ENCODE results near the gene RREB1. TPM values are rescaled to one million over a fixed set of nuclear protein-coding genes. Genes with fewer than 3 reads are reported as not detected.

The RREB1 gene
- total RNA-seq, 4 donors from 2014 or later = 56.2 to 102 (median 62.6) TPM

- no peak for DNase-seq (ENCODE audit: low spot score in 2 of 2)
- TF ChIP-seq CTCF (IDR thresholded peaks at IDR 0.05) (no peak), POLR2A (IDR thresholded peaks at IDR 0.05) (no peak), EP300 (IDR thresholded peaks at IDR 0.05) (no peak), POLR2AphosphoS5 (IDR thresholded peaks at IDR 0.05) (no peak)
- Histone ChIP-seq H3K4me1 (peaks cover 72% of the 10 kb centered on the region), H3K27me3 (no peaks in the 10 kb centered on the region), H3K27ac (peak overlapping the region; percentile 86), H3K36me3 (no peaks in the 10 kb centered on the region), H3K9me3 (no peaks in the 10 kb centered on the region), H3K4me3 (no peak overlapping the region)
- 59% methylated on average over 3 of the region's 3 CpGs for WGBS
Measured at GRCh38 chr6:7145585-7145884, 37.8 kb downstream of the RREB1 start.

GRCh38 chr6:7145885-7146828 lies 38.4 kb downstream of the RREB1 start:
- TF ChIP-seq EP300 (IDR thresholded peaks at IDR 0.05) (no peak), POLR2A (IDR thresholded peaks at IDR 0.05) (no peak), POLR2AphosphoS5 (IDR thresholded peaks at IDR 0.05) (peak in 2 of 3 donors; percentile 6 to 52)
- Histone ChIP-seq H3K27ac (peak overlapping the region; percentile 86), H3K9me3 (no peaks in the 10 kb centered on the region), H3K36me3 (no peaks in the 10 kb centered on the region), H3K4me3 (peak overlapping the region; percentile 7), H3K27me3 (no peaks in the 10 kb centered on the region), H3K4me1 (peaks cover 76% of the 10 kb centered on the region)
- peak in 1 of 2 donors; percentile 80 for DNase-seq (ENCODE audit: low spot score in 2 of 2)
- 25% methylated on average over 19 of the region's 19 CpGs for WGBS

GRCh38 chr6:7147051-7147671 lies 39.4 kb downstream of the RREB1 start:
- TF ChIP-seq EP300 (IDR thresholded peaks at IDR 0.05) = no peak
- no peak for TF ChIP-seq CTCF (IDR thresholded peaks at IDR 0.05)
- TF ChIP-seq POLR2A (IDR thresholded peaks at IDR 0.05) = no peak
- no peak for TF ChIP-seq POLR2AphosphoS5 (IDR thresholded peaks at IDR 0.05)
- Histone ChIP-seq H3K4me3 (no peak overlapping the region), H3K9me3 (no peaks in the 10 kb centered on the region), H3K4me1 (peaks cover 77% of the 10 kb centered on the region), H3K27me3 (no peaks in the 10 kb centered on the region), H3K36me3 (no peaks in the 10 kb centered on the region), H3K27ac (peak overlapping the region; percentile 86)
- no peak for DNase-seq (ENCODE audit: low spot score in 2 of 2)
- 38% methylated on average over 7 of the region's 7 CpGs for WGBS

GRCh38 chr6:7148100-7148822 lies 40.5 kb downstream of the RREB1 start:
- TF ChIP-seq POLR2AphosphoS5 (IDR thresholded peaks at IDR 0.05) = no peak
- TF ChIP-seq POLR2A (IDR thresholded peaks at IDR 0.05) = no peak
- no peak for TF ChIP-seq EP300 (IDR thresholded peaks at IDR 0.05)
- no peak for TF ChIP-seq CTCF (IDR thresholded peaks at IDR 0.05)
- Histone ChIP-seq H3K36me3 (no peaks in the 10 kb centered on the region), H3K4me3 (no peak overlapping the region), H3K9me3 (no peaks in the 10 kb centered on the region), H3K4me1 (peaks cover 75% of the 10 kb centered on the region), H3K27me3 (no peaks in the 10 kb centered on the region), H3K27ac (peak overlapping the region; percentile 86)
- DNase-seq (ENCODE audit: low spot score in 2 of 2) = no peak
- WGBS = 71% methylated on average over 5 of the region's 5 CpGs

GRCh38 chr6:7150381-7151064 lies 42.8 kb downstream of the RREB1 start:
- Histone ChIP-seq H3K4me1 (peaks cover 71% of the 10 kb centered on the region), H3K27ac (no peak overlapping the region), H3K9me3 (no peaks in the 10 kb centered on the region), H3K4me3 (no peak overlapping the region), H3K36me3 (no peaks in the 10 kb centered on the region), H3K27me3 (no peaks in the 10 kb centered on the region)
- 82% methylated on average over 14 of the region's 14 CpGs for WGBS
- DNase-seq (ENCODE audit: low spot score in 2 of 2) = no peak
- TF ChIP-seq POLR2AphosphoS5 (IDR thresholded peaks at IDR 0.05) = no peak
- TF ChIP-seq POLR2A (IDR thresholded peaks at IDR 0.05) = no peak
- TF ChIP-seq CTCF (IDR thresholded peaks at IDR 0.05) = no peak
- TF ChIP-seq EP300 (IDR thresholded peaks at IDR 0.05) = no peak

Measured in suprapubic skin (tissue), 4 donors.